Erythroblast (primary cell): ENCODE data around the gene RBMS1.

Experiments used
- DNase-seq, 2 experiments: peaks; one replicate each; lab custom pipeline; 2025; lab: John Stamatoyannopoulos, UW
- GATA1 ChIP-seq: IDR thresholded peaks from 2 replicates; pipeline ENCODE4 v1.6.1; 2011; ENCODE audit warnings: low read depth, mild to moderate bottlenecking, control low read depth, low read length, moderate library complexity
- POLR2A ChIP-seq: IDR thresholded peaks from 2 replicates; pipeline ENCODE4 v1.6.1; 2011; ENCODE audit warnings: mild to moderate bottlenecking, low read length

RBMS1 gene

GRCh38 chr2:160493227-160494028 is at the start of gene RBMS1:
Gene RBMS1, minus strand, starts transcription at chr2:160493807. Its CDS starts 444 bp downstream, at chr2:160493363.
- TF ChIP-seq GATA1 (no peak), POLR2A (no peak)
- peak; percentile 11 to 14 for DNase-seq

GRCh38 chr2:160541745-160542144 is 48.1 kb upstream of the RBMS1 start:
- no peak for DNase-seq
- TF ChIP-seq POLR2A (no peak), GATA1 (no peak)

- no peak for DNase-seq
- TF ChIP-seq POLR2A, result no peak
- TF ChIP-seq GATA1, result no peak
These were observed 45.1 kb upstream of the RBMS1 start for GRCh38 chr2:160538559-160539355.

DNA sequence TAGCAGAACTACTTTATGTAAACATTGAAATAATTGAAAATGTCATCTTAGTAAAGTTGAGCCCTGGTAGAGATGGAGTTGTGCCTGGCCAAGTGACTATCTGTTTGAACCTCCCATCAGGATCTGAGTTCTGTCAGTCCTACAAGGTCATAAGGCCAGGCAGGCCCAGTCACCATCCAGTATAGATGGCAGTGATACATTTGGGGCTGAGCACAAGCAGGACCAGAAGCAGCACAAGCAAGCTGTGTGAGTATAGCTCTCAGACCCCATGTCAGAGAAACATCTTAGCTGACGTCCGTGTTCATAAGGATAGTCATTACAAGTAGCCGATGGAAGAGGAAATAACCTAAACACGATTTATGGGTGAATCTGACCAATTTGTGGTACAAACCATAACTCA is 44.5 kb upstream of the RBMS1 start:
- TF ChIP-seq GATA1, result no peak
- no peak for TF ChIP-seq POLR2A
- no peak for DNase-seq

- no peak for DNase-seq
- TF ChIP-seq POLR2A, result no peak
- no peak for TF ChIP-seq GATA1
These were observed 41.4 kb upstream of the RBMS1 start for GRCh38 chr2:160534996-160535395.

- no peak for DNase-seq
- TF ChIP-seq POLR2A, result no peak
- no peak for TF ChIP-seq GATA1
These were observed 40.6 kb upstream of the RBMS1 start for GRCh38 chr2:160534249-160534648.

DNA sequence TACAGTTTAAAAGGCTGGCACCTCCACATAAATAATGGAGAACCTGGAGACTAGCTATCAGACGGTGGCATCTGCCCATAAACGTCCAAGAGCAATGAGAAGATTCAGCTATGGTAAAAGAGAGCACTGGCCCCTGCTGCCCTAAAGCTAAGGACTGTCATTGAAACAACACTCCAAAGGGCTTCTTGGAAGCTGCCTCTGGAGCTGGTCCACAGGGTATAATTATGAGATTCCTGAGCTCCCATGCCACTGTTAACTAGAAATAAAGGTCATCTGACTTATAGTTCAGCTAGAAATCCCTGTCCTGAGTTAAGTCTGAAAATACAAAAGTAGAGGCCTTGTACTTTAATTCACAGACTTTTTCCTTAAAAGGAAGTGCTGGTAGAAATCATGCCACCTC is 39.9 kb upstream of the RBMS1 start:
- TF ChIP-seq POLR2A (no peak), GATA1 (no peak)
- DNase-seq, result no peak

GRCh38 chr2:160532388-160532787 is 38.8 kb upstream of the RBMS1 start:
- TF ChIP-seq POLR2A, result no peak
- TF ChIP-seq GATA1, result no peak
- no peak for DNase-seq

- TF ChIP-seq GATA1 (no peak), POLR2A (no peak)
- DNase-seq, result no peak
These were observed 29.5 kb upstream of the RBMS1 start for GRCh38 chr2:160522951-160523710.

DNA sequence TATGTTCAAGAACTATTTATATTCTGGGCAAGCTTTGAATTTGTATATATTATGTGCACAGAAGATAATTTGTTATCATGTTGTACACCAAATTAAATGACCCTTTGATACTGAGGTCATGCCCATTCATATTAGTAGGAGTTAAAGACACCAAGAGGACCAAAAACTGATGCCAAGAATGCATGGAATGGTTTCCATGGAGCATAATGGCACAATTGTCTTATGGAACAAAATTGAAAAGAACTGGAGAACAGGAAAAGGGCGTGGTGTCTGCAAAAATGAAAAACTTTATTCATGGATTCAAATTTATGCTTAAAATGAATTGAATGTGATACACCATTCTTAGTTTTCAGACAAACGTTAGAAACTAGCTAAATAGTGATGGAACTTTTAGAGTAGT is 24.1 kb upstream of the RBMS1 start:
- no peak for DNase-seq

GRCh38 chr2:160516547-160517365 is 23.1 kb upstream of the RBMS1 start:
- TF ChIP-seq GATA1, result no peak
- no peak for TF ChIP-seq POLR2A
- DNase-seq, result no peak

More for the DNA sequence above, 24.1 kb upstream of the RBMS1 start:
- TF ChIP-seq POLR2A, result no peak
- no peak for TF ChIP-seq GATA1

DNA sequence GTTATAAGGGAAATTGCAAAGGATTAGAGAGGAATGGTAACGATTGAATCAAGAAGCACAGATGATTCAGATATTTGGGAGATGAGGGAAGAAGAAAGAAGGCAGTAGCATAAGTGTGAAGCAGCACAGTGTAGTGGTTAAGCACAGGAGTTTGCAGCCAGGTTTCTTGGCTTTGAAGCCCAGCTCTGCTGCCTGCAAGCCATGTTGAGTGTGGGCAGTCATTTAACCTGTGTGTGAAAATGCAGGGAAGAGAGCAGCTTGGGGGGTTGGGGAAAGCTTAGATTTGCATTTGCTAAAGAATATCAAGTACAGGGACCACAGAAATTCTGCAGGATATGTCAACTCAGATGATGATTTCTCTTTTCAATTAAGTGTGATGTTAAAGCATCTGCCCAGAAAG is 21.5 kb upstream of the RBMS1 start:
- no peak for DNase-seq
- no peak for TF ChIP-seq POLR2A
- TF ChIP-seq GATA1, result no peak

DNA sequence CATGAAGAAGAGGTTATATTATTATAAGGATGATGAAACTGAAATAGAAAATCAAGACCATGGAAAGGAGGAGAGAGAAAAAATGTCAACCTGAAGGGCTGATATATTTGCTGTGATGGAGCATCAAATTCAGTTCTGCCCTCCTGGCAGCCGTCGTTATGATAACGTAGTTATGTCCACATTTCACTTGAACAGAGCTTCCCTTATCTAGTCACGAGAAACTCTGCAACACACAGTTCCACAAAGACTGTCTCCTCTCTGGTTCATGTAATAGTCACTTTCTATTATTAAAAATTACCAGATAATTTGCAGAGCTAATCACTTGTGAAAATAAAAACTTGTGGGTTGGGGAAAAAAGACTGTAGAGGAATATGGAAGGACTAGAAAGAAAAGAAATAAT is 19.5 kb upstream of the RBMS1 start:
- no peak for DNase-seq
- TF ChIP-seq POLR2A (no peak), GATA1 (no peak)
